Right lobe of liver (tissue), 4 donors: ENCODE measurements around the gene RELN.

Source experiments
- POLR2A ChIP-seq: fragments of 450-650 bp; IDR thresholded peaks from one replicate; pipeline ENCODE4 v1.6.1; 2017; ENCODE audit warnings: antibody characterized with exemption, mild to moderate bottlenecking
- TF ChIP-seq, protein P1 (sequence below), 4 donors: fragments of 200-600 bp in 3 of 4; fragments of 450-650 bp in 1 of 4; IDR thresholded peaks; one replicate each; pipeline versions ENCODE4 v1.5.1 to v1.8.0; 2016 to 2022; ENCODE audit warnings: antibody characterized with exemption in 4 of 4, mild to moderate bottlenecking in 2 of 4
- donor health status: DM: no; HTN: no; CAD: no.
- donor health status: DM: no; HTN: no; CAD: no.
- donor health status: DM: no; HTN: yes; CAD: no.

DNA sequence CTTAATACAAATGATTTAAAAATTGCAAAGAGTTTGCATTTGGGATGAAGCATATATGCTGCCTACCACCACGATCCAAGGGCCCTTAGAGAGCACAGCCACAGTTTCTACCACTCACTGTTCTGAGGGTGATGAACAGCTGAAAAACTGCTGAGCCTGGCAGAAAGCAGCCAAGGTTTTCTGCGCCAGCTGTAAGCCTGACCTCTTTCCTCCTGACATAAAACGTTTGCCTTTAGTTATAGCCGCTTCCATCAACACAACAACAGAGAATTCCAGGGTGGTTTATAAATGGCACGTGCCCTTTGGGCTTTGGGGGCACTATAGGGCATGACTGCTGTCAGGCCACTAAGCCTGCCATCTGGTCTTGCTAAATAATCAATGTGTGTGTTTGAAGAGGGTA, 222.8 kb downstream of the RELN start:
- TF ChIP-seq, protein P1, sequence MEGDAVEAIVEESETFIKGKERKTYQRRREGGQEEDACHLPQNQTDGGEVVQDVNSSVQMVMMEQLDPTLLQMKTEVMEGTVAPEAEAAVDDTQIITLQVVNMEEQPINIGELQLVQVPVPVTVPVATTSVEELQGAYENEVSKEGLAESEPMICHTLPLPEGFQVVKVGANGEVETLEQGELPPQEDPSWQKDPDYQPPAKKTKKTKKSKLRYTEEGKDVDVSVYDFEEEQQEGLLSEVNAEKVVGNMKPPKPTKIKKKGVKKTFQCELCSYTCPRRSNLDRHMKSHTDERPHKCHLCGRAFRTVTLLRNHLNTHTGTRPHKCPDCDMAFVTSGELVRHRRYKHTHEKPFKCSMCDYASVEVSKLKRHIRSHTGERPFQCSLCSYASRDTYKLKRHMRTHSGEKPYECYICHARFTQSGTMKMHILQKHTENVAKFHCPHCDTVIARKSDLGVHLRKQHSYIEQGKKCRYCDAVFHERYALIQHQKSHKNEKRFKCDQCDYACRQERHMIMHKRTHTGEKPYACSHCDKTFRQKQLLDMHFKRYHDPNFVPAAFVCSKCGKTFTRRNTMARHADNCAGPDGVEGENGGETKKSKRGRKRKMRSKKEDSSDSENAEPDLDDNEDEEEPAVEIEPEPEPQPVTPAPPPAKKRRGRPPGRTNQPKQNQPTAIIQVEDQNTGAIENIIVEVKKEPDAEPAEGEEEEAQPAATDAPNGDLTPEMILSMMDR (IDR thresholded peaks at IDR 0.05): no peak
- TF ChIP-seq POLR2A: no peak
